ENCODE results near the gene SPACDR.
"Not testable (repeated sequence)": the region's sequence is repeated elsewhere in the genome, so short reads cannot be mapped to it uniquely, and the experiment has no call there.

DNA sequence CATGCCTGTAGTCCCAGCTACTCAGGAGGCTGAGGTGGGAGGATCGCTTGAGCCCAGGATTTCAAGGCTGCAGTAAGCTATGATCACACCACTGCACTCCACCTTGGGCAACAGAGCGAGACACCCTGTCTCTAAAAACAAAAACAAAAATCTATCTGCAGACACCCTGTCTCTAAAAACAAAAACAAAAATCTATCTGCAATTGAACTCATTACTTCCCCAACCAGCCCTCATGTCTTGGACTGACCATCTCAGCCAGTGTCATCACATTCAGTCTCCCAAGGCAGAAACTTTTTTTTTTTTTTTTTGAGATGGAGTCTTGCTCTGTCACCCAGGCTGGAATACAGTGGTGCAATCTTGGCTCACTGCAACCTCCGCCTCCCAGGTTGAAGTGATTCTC lies 40.0 kb upstream of the SPACDR start:
- not testable (repeated sequence) for TF ChIP-seq EZH2 (IDR thresholded peaks at IDR 0.05; ENCODE audit: low read length)
- TF ChIP-seq, protein P1, sequence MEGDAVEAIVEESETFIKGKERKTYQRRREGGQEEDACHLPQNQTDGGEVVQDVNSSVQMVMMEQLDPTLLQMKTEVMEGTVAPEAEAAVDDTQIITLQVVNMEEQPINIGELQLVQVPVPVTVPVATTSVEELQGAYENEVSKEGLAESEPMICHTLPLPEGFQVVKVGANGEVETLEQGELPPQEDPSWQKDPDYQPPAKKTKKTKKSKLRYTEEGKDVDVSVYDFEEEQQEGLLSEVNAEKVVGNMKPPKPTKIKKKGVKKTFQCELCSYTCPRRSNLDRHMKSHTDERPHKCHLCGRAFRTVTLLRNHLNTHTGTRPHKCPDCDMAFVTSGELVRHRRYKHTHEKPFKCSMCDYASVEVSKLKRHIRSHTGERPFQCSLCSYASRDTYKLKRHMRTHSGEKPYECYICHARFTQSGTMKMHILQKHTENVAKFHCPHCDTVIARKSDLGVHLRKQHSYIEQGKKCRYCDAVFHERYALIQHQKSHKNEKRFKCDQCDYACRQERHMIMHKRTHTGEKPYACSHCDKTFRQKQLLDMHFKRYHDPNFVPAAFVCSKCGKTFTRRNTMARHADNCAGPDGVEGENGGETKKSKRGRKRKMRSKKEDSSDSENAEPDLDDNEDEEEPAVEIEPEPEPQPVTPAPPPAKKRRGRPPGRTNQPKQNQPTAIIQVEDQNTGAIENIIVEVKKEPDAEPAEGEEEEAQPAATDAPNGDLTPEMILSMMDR (optimal IDR thresholded peaks at IDR 0.05 in 1 of 3, IDR thresholded peaks at IDR 0.05 in 1 of 3, conservative IDR thresholded peaks at IDR 0.05 in 1 of 3; ENCODE audit: extremely low read depth in 1 of 3, insufficient read depth in 2 of 3, low read length in 3 of 3): not testable (repeated sequence)

Measured in keratinocyte (primary cell).